SU-DHL-6 (cell line): ENCODE results near the gene COX7A1.

Experiments used
- H2AFZ ChIP-seq: fragments of 200-600 bp; sonication (generic); 2 replicates; pipeline ENCODE4 v1.6.1; 2014; ENCODE audit warnings: low read depth, mild to moderate bottlenecking, moderate library complexity, mixed read lengths, antibody characterized with exemption, low read length; ENCODE audit not compliant: severe bottlenecking
- H3F3A ChIP-seq: fragments of 200-600 bp; shearing (Covaris generic); 2 replicates; pipeline ENCODE4 v1.6.0; 2016; ENCODE audit warnings: antibody characterized with exemption, mild to moderate bottlenecking; ENCODE audit not compliant: insufficient read depth
- H3K27ac ChIP-seq: fragments of 200-600 bp; sonication (generic); 2 replicates; pipeline ENCODE4 v1.5.1; 2016; ENCODE audit warnings: low read depth, mild to moderate bottlenecking, low read length, moderate library complexity, mixed read lengths
- H3K27me3 ChIP-seq: fragments of 200-600 bp; sonication (generic), shearing (Covaris generic); 2 replicates; pipeline ENCODE4 v1.6.0; 2014; ENCODE audit warnings: mild to moderate bottlenecking, low read length
- H3K36me3 ChIP-seq: fragments of 200-600 bp; sonication (generic); 2 replicates; pipeline ENCODE4 v1.6.1; 2014; ENCODE audit warnings: mild to moderate bottlenecking, low read length, mixed read lengths
- H3K4me2 ChIP-seq: fragments of 300-600, 200-600 bp; shearing (Covaris generic), sonication (generic); 2 replicates; pipeline ENCODE4 v1.6.0; 2014; ENCODE audit warnings: low read length, low read depth, mild to moderate bottlenecking; ENCODE audit not compliant: poor library complexity, severe bottlenecking
- H3K4me3 ChIP-seq: fragments of 200-600 bp; sonication (generic); 2 replicates; pipeline ENCODE4 v1.5.1; 2014; ENCODE audit warnings: antibody characterized with exemption, low read length, mild to moderate bottlenecking, mixed read lengths; ENCODE audit not compliant: insufficient read depth, poor library complexity, severe bottlenecking
- H3K79me2 ChIP-seq: fragments of 200-600 bp; sonication (generic); 2 replicates; pipeline ENCODE4 v1.6.1; 2014; ENCODE audit warnings: mild to moderate bottlenecking, low read length, moderate library complexity; ENCODE audit not compliant: insufficient read depth
- H3K9ac ChIP-seq: fragments of 200-600 bp; sonication (generic); 2 replicates; pipeline ENCODE4 v1.7.0; 2014; ENCODE audit warnings: mild to moderate bottlenecking, low read length
- H3K9me2 ChIP-seq: fragments of 200-600 bp; sonication (generic); replicated peaks from 2 replicates; pipeline ENCODE4 v1.6.1; 2014; ENCODE audit warnings: low read length; ENCODE audit not compliant: insufficient read depth
- H3K9me3 ChIP-seq: fragments of 200-600 bp; sonication (generic); 2 replicates; pipeline ENCODE4 v1.6.1; 2014; ENCODE audit warnings: low read length, mixed read lengths; ENCODE audit not compliant: insufficient read depth
- H4K20me1 ChIP-seq: fragments of 200-600 bp; sonication (generic); 2 replicates; pipeline ENCODE4 v1.6.1; 2014; ENCODE audit warnings: low read depth, mild to moderate bottlenecking, antibody characterized with exemption, low read length, moderate library complexity, mixed read lengths
- EZH2phosphoT487 ChIP-seq: fragments of 200-600 bp; sonication (generic), shearing (Covaris generic); conservative IDR thresholded peaks from 2 replicates; pipeline ENCODE4 v1.6.1; 2018; ENCODE audit warnings: mild to moderate bottlenecking, antibody characterized with exemption, low read length, moderate library complexity, mixed read lengths
- TF ChIP-seq, protein P1 (sequence below): fragments of 200-600 bp; sonication (generic); IDR thresholded peaks from one replicate; pipeline ENCODE4 v1.5.1; 2017; ENCODE audit warnings: antibody characterized with exemption, mild to moderate bottlenecking, low read length, moderate library complexity; ENCODE audit not compliant: insufficient read depth, poor library complexity, severe bottlenecking

Gene COX7A1

DNA sequence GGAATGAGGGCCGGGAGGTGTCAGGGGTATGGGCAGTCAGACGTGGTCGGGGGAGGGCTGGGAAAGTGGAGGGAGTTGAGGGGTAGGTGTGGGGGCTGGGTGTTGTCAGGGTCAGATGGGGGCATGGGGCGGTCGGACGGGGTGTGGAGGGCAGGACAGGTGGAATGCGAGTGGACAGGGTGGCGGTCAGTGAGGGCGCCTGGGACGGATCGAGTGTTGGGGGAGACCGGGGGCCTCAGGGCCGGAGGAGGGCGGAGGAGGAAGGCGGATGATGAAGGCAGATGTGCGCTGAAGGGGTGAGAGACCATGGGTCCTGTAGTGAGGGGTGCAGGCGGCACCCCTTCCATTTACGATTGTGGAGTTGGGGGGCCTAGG lies 31.3 kb downstream of the COX7A1 start:
- Histone ChIP-seq H2AFZ (no peak overlapping the region), H3K79me2 (peaks cover 8% of the 10 kb centered on the region), H3K27me3 (no peaks in the 10 kb centered on the region), H3K36me3 (no peaks in the 10 kb centered on the region), H3K4me3 (no peak overlapping the region), H4K20me1 (no peaks in the 10 kb centered on the region), H3K27ac (no peak overlapping the region), H3K9me3 (no peaks in the 10 kb centered on the region), H3K9me2 (no peaks in the 10 kb centered on the region), H3K4me2 (no peak overlapping the region), H3K9ac (no peak overlapping the region), H3F3A (no peaks in the 10 kb centered on the region)
- TF ChIP-seq, protein P1, sequence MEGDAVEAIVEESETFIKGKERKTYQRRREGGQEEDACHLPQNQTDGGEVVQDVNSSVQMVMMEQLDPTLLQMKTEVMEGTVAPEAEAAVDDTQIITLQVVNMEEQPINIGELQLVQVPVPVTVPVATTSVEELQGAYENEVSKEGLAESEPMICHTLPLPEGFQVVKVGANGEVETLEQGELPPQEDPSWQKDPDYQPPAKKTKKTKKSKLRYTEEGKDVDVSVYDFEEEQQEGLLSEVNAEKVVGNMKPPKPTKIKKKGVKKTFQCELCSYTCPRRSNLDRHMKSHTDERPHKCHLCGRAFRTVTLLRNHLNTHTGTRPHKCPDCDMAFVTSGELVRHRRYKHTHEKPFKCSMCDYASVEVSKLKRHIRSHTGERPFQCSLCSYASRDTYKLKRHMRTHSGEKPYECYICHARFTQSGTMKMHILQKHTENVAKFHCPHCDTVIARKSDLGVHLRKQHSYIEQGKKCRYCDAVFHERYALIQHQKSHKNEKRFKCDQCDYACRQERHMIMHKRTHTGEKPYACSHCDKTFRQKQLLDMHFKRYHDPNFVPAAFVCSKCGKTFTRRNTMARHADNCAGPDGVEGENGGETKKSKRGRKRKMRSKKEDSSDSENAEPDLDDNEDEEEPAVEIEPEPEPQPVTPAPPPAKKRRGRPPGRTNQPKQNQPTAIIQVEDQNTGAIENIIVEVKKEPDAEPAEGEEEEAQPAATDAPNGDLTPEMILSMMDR, result no peak
- no peak for TF ChIP-seq EZH2phosphoT487

DNA sequence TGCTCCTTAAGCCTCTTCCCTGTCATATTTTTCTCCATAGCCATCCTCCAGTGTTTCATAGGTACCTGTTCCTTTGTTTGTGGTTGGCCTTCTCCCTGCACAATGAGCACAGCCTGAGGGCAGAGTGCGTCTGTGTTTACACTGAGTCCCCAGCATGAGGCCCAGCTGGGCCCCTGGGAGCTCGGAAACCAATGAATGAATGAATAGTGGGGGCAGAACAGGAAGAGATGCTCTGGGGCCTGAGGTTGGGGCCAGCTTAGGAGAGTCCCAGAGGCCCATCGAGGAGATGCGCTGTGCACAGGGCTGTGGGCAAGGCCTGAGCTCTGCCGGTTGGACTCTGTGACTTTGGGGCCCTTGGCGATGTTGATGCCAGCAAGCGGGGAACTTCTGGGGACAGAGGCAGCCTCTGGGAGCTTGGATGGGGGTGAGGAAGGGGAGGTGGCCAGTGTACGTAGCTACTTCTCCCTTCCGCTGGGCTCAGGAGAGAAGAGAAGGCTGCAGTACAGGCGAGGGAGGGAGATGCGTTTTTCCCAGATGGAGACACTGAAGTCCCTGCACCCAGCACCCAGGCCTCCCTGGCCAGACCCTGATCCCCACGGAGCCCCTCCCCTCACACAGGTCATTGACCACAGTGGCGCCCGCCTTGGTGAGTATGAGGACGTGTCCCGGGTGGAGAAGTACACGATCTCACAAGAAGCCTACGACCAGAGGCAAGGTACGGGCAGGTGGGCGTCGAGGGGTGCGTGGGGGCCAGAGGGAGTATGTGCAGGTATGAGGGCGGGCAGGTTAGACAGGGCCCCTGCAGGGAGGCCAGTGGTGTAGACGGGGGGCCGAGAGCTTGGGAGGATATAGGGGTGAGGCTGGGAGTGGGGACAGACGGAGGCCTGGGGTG lies 31.9 kb downstream of the COX7A1 start:
- H3K9ac ChIP-seq, result no peak overlapping the region
- no peaks in the 10 kb centered on the region for H4K20me1 ChIP-seq

DNA sequence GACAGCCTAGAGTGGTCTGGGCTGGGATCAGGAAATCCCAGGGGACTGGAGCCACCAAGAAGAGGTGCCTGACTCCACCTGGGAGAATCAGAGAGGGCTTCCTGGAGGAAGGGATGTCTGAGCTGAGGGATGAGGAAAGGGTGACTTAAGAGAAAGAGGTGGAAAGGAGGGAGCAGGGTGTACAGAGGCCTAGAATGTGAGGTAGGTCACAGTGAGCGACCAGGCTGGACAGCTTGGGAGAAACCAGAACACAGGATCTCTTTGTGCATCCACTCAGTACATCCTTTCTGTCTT lies 36.0 kb downstream of the COX7A1 start:
- Histone ChIP-seq H3F3A (0 out of 2 replicates have a peak, but pooled peaks cover 2% of the 10 kb centered on the region), H3K36me3 (no peaks in the 10 kb centered on the region), H4K20me1 (no peaks in the 10 kb centered on the region), H3K9me3 (no peaks in the 10 kb centered on the region), H3K4me2 (peak overlapping the region; percentile 76), H2AFZ (no peak overlapping the region), H3K4me3 (peak overlapping the region; percentile 88), H3K79me2 (peaks cover 20% of the 10 kb centered on the region), H3K27me3 (no peaks in the 10 kb centered on the region), H3K9ac (peak overlapping the region; percentile 88), H3K9me2 (no peaks in the 10 kb centered on the region), H3K27ac (0 out of 2 replicates have a peak overlapping the region, but pooled peaks have one; percentile 77)
- TF ChIP-seq, protein P1, result no peak
- TF ChIP-seq EZH2phosphoT487, result no peak

More for the DNA sequence above, 31.9 kb downstream of the COX7A1 start:
- Histone ChIP-seq H3K9me3 (no peaks in the 10 kb centered on the region), H3K27ac (no peak overlapping the region), H3F3A (no peaks in the 10 kb centered on the region), H3K9me2 (no peaks in the 10 kb centered on the region), H2AFZ (no peak overlapping the region), H3K4me3 (no peak overlapping the region), H3K79me2 (peaks cover 12% of the 10 kb centered on the region), H3K36me3 (no peaks in the 10 kb centered on the region), H3K4me2 (no peak overlapping the region), H3K27me3 (no peaks in the 10 kb centered on the region)
- no peak for TF ChIP-seq EZH2phosphoT487
- TF ChIP-seq, protein P1, result no peak
